Daoy (cell line): Measurements from ENCODE around the gene TMEM183A. TPM values are rescaled to one million over a fixed set of nuclear protein-coding genes. Genes with fewer than 3 reads are reported as not detected.

Experiments
- DNase-seq: peaks from one replicate; pipeline ENCODE4 v3.0.0-alpha.2; 2015; ENCODE audit warnings: low read depth
- total RNA-seq: library from RNA; depleted of rRNA; stranded (reverse); fragments of >200 nt; shearing (Covaris generic); gene quantifications from 2 replicates; pipeline ENCODE4 v1.2.3, GENCODE V29; 2014; rRNA removed

The TMEM183A gene
- total RNA-seq, 1 experiment from 2014 or later = 94.8 TPM

GRCh38 chr1:203069030-203069747 lies 62.0 kb downstream of the TMEM183A start:
- DNase-seq = no peak

GRCh38 chr1:203072002-203072602 lies 64.9 kb downstream of the TMEM183A start:
- DNase-seq = no peak

- DNase-seq = peak; percentile 20
Observed at GRCh38 chr1:203072911-203073310, 65.7 kb downstream of the TMEM183A start.

GRCh38 chr1:203073469-203073868 lies 66.3 kb downstream of the TMEM183A start:
- DNase-seq = no peak

Other genes with a start within 250 kb of the TMEM183A start
- gene KDM5B, start 199.0 kb upstream of the TMEM183A start, total RNA-seq = 42.7 and 44.4 TPM in 2 replicates
- gene PCAT6, start 196.4 kb upstream of the TMEM183A start, total RNA-seq = not detected in 2 replicates
- gene RABIF, start 118.2 kb upstream of the TMEM183A start, total RNA-seq = 5.8 and 5.9 TPM in 2 replicates
- gene KLHL12, start 80.1 kb upstream of the TMEM183A start, total RNA-seq = 22.4 and 34.8 TPM in 2 replicates
- gene ADIPOR1, start 49.1 kb upstream of the TMEM183A start, total RNA-seq = 86.9 and 114 TPM in 2 replicates
- gene CYB5R1, start 40.1 kb upstream of the TMEM183A start, total RNA-seq = 21.6 and 30.0 TPM in 2 replicates
- 0.11 TPM in 1 of 2 replicates, not detected in the other for gene PPFIA4, start 19.1 kb downstream of the TMEM183A start, total RNA-seq
- gene MYOG, start 78.6 kb downstream of the TMEM183A start, total RNA-seq = not detected in 2 replicates
- 0.89 and 2.7 TPM in 2 replicates for gene ADORA1, start 120.4 kb downstream of the TMEM183A start, total RNA-seq
- gene MYBPH, start 168.5 kb downstream of the TMEM183A start, total RNA-seq = not detected in 2 replicates
- gene CHI3L1, start 179.3 kb downstream of the TMEM183A start, total RNA-seq = not detected in 2 replicates
- gene CHIT1, start 222.3 kb downstream of the TMEM183A start, total RNA-seq = not detected in 2 replicates